ENCODE data around the gene BRAF. TPM values are rescaled to one million over a fixed set of nuclear protein-coding genes. Genes with fewer than 3 reads are reported as not detected.

The BRAF gene
- total RNA-seq, 1 donor from 2014 or later = 11.3 TPM

DNA sequence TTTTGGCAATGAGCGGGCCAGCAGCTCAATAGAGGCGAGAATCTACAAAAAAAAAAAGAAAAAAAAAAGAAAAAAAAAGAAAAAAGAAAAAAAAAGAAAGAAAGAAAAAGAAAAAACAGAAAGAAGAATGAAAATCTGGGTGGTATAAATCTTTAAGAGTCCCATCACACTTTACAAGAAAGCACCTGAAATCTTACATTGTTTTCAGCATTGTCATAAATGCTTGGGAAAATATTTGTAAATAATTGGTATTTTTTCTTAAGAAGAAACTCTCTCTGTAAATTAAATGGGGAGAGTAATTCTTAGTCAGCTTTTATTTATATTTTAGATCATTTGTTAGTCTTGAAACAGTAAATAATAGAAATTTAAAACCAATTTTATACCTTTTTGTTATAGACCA lies 190.0 kb downstream of the BRAF start:
- DNase-seq (ENCODE audit: low read depth) (no peak), FAIRE-seq (no peak)
- no peaks in the 10 kb centered on the region for H3K36me3 ChIP-seq (ENCODE audit: control insufficient read depth, insufficient read depth, low read length)
- H3K27me3 ChIP-seq (ENCODE audit: control insufficient read depth, insufficient read depth, low read length) = no peaks in the 10 kb centered on the region
- no peak overlapping the region for H3K4me3 ChIP-seq (ENCODE audit: low read depth, low read length)
- TF ChIP-seq, protein P1, sequence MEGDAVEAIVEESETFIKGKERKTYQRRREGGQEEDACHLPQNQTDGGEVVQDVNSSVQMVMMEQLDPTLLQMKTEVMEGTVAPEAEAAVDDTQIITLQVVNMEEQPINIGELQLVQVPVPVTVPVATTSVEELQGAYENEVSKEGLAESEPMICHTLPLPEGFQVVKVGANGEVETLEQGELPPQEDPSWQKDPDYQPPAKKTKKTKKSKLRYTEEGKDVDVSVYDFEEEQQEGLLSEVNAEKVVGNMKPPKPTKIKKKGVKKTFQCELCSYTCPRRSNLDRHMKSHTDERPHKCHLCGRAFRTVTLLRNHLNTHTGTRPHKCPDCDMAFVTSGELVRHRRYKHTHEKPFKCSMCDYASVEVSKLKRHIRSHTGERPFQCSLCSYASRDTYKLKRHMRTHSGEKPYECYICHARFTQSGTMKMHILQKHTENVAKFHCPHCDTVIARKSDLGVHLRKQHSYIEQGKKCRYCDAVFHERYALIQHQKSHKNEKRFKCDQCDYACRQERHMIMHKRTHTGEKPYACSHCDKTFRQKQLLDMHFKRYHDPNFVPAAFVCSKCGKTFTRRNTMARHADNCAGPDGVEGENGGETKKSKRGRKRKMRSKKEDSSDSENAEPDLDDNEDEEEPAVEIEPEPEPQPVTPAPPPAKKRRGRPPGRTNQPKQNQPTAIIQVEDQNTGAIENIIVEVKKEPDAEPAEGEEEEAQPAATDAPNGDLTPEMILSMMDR (IDR thresholded peaks at IDR 0.05; ENCODE audit: insufficient read depth, low read length, severe bottlenecking) = no peak

DNA sequence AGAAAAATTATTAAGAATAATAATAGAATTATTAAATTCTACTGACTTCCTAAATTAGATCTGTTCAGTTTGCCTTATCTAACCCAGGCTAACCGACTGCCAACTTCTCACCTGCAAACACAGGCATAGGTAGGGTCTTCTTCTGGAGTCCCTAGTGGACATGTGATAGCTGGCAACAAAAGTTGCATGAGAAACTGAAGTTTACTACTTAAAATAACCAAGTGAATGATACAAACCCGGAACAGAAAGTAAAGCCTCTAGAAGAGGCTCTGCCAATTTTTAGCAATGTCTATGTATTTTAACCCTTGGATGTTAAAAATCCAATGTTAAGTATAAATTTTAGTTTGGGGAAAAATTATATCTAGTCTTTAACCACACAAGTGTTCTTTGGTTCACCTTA lies 190.6 kb downstream of the BRAF start:
- no peak for DNase-seq (ENCODE audit: low read depth)
- Histone ChIP-seq H3K27me3 (ENCODE audit: control insufficient read depth, insufficient read depth, low read length) (no peaks in the 10 kb centered on the region), H3K36me3 (ENCODE audit: control insufficient read depth, insufficient read depth, low read length) (no peaks in the 10 kb centered on the region), H3K4me3 (ENCODE audit: low read depth, low read length) (no peak overlapping the region)
- TF ChIP-seq, protein P1 (IDR thresholded peaks at IDR 0.05; ENCODE audit: insufficient read depth, low read length, severe bottlenecking) = no peak
- FAIRE-seq = no peak

DNA sequence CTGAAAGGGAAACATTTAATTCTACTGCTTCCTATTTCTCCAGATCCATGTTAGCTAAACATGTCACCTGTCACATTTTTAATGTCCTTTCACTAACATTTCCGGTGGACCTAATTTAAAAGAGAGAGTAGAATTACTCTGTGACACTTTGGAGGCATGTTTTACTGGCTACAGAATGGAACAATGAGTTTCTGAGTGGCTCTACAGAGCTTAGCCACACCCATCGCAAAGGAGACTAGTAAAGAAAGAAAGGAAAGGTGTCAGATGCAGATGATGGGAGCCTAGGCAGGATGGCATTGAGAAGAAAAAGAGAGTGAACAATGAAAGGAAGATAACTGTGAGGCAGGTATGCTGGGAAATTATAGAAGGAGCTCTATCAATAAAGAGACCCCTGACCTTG lies 192.3 kb downstream of the BRAF start:
- Histone ChIP-seq H3K4me3 (ENCODE audit: low read depth, low read length) (no peak overlapping the region), H3K27me3 (ENCODE audit: control insufficient read depth, insufficient read depth, low read length) (no peaks in the 10 kb centered on the region), H3K36me3 (ENCODE audit: control insufficient read depth, insufficient read depth, low read length) (no peaks in the 10 kb centered on the region)
- DNase-seq (ENCODE audit: low read depth) = no peak
- FAIRE-seq = no peak
- TF ChIP-seq, protein P1 (IDR thresholded peaks at IDR 0.05; ENCODE audit: insufficient read depth, low read length, severe bottlenecking) = no peak

DNA sequence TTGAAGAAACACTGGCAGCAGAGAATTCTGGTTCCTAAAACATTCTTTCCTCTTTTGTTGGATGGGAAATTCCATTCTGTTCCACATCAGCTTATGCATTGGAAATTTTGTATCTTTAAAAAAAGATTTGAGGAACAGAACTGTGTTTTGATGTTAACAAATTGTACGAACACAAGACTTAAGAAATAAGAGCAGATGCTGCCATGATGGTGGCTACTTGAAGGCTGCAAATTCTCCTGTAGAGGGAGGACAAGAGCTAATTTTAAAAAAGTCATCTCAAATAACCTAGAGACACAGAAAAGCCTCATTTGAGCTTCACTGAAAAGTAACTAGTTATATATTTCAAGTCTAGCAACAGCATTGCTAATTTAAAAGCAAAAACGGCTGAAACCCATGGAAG lies 198.4 kb downstream of the BRAF start:
- DNase-seq (ENCODE audit: low read depth) = peak; percentile 8
- no peak overlapping the region for H3K4me3 ChIP-seq (ENCODE audit: low read depth, low read length)
- no peaks in the 10 kb centered on the region for H3K27me3 ChIP-seq (ENCODE audit: control insufficient read depth, insufficient read depth, low read length)
- no peak for FAIRE-seq
- H3K36me3 ChIP-seq (ENCODE audit: control insufficient read depth, insufficient read depth, low read length) = peaks cover 2% of the 10 kb centered on the region
- TF ChIP-seq, protein P1 (IDR thresholded peaks at IDR 0.05; ENCODE audit: insufficient read depth, low read length, severe bottlenecking) = peak; percentile 18

DNA sequence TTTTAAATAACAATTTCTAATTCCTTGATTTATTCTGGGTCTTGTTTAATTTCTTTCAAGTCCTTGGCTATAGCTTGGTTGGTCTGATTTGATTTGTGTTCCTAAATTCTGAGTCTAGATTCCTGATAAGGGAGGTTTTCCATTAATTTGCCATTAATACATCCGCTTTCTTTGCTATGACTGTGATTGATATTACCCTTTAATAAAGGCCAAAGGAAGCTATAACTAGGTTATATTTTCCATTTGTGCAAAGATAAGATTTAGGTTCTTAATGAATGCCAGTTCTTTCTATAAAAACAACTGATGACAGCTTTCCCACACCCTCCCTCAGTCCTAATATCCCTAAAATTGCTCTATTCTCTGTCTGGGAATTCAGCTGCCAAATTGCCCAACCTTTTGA lies 200.0 kb downstream of the BRAF start:
- FAIRE-seq (no peak), DNase-seq (ENCODE audit: low read depth) (no peak)
- TF ChIP-seq, protein P1 (IDR thresholded peaks at IDR 0.05; ENCODE audit: insufficient read depth, low read length, severe bottlenecking) = no peak
- H3K27me3 ChIP-seq (ENCODE audit: control insufficient read depth, insufficient read depth, low read length) = no peaks in the 10 kb centered on the region
- no peak overlapping the region for H3K4me3 ChIP-seq (ENCODE audit: low read depth, low read length)
- peaks cover 2% of the 10 kb centered on the region for H3K36me3 ChIP-seq (ENCODE audit: control insufficient read depth, insufficient read depth, low read length)

DNA sequence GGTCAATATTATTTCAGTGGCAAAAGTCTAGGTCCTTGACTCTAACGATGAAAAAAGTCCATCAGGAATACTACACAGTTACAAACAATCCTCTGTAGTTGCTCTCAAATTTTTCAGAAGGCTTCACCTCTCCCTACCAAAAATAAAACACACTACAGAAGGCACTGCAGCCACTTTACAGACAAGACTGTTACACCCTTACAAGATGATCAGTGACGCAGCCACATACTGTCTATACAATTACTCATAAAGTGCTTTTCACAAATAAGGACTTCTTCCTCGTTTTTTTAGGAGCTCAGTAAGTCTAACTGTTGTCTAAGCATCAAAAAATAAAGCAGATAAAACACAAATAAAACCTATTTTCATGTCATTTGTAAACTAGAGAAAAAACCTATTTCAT lies 201.2 kb downstream of the BRAF start:
- no peak for FAIRE-seq
- TF ChIP-seq, protein P1 (IDR thresholded peaks at IDR 0.05; ENCODE audit: insufficient read depth, low read length, severe bottlenecking) = no peak
- Histone ChIP-seq H3K4me3 (ENCODE audit: low read depth, low read length) (no peak overlapping the region), H3K27me3 (ENCODE audit: control insufficient read depth, insufficient read depth, low read length) (no peaks in the 10 kb centered on the region), H3K36me3 (ENCODE audit: control insufficient read depth, insufficient read depth, low read length) (peaks cover 2% of the 10 kb centered on the region)
- no peak for DNase-seq (ENCODE audit: low read depth)
